GM23338 (cell line): ENCODE results near the gene RGS6. TPM values are rescaled to one million over a fixed set of nuclear protein-coding genes. Genes with fewer than 3 reads are reported as not detected.

Experiments used
- ATAC-seq: fragments of 200-7000 bp; cut with Tn5 transposase; 3 replicates; pipeline ENCODE4 v1.9.1; 2020
- DNase-seq: peaks from one replicate; pipeline ENCODE4 v3.0.0-alpha.2; 2015; ENCODE audit warnings: low spot score
- H2AFZ ChIP-seq: fragments of 200-600 bp; sonication (generic); 2 replicates; pipeline ENCODE4 v1.8.0; 2016; ENCODE audit warnings: antibody characterized with exemption, mild to moderate bottlenecking, moderate library complexity
- H3F3A ChIP-seq: fragments of 200-600 bp; sonication (generic); replicated peaks from 2 replicates; pipeline ENCODE4 v1.8.0; 2017; ENCODE audit warnings: antibody characterized with exemption, mixed run types, low read depth
- H3K27ac ChIP-seq: fragments of 200-600 bp; sonication (generic); 2 replicates; pipeline ENCODE4 v1.6.1; 2016; ENCODE audit warnings: low read depth
- H3K27me3 ChIP-seq: fragments of 200-600 bp; sonication (generic); 2 replicates; pipeline ENCODE4 v1.8.0; 2016; ENCODE audit warnings: mild to moderate bottlenecking, mixed run types, moderate library complexity; ENCODE audit not compliant: insufficient read depth
- H3K36me3 ChIP-seq: fragments of 200-600 bp; sonication (generic); 2 replicates; pipeline ENCODE4 v1.8.0; 2016; ENCODE audit warnings: mild to moderate bottlenecking; ENCODE audit not compliant: insufficient read depth
- H3K4me1 ChIP-seq: fragments of 200-600 bp; sonication (generic); 2 replicates; pipeline ENCODE4 v1.8.0; 2016; ENCODE audit warnings: mild to moderate bottlenecking, moderate library complexity; ENCODE audit not compliant: insufficient read depth
- H3K4me2 ChIP-seq: fragments of 200-600 bp; sonication (generic); 2 replicates; pipeline ENCODE4 v1.7.1; 2017; ENCODE audit warnings: mixed run types
- H3K4me3 ChIP-seq: fragments of 200-600 bp; sonication (generic); 2 replicates; pipeline ENCODE4 v1.6.1; 2016; ENCODE audit warnings: mixed run types
- H3K79me2 ChIP-seq: fragments of 200-600 bp; sonication (generic); replicated peaks from 2 replicates; pipeline ENCODE4 v1.8.0; 2017; ENCODE audit warnings: mild to moderate bottlenecking; ENCODE audit not compliant: insufficient read depth
- H3K9me2 ChIP-seq: fragments of 200-600 bp; sonication (generic); 2 replicates; pipeline ENCODE4 v1.8.0; 2017; ENCODE audit not compliant: insufficient read depth
- H4K20me1 ChIP-seq: fragments of 200-600 bp; sonication (generic); replicated peaks from 2 replicates; pipeline ENCODE4 v1.8.0; 2017; ENCODE audit warnings: mild to moderate bottlenecking; ENCODE audit not compliant: insufficient read depth
- H3K27ac Mint-ChIP-seq: 2 replicates; pipeline ENCODE4 v1.8.0; 2020; ENCODE audit warnings: inconsistent platforms, mild to moderate bottlenecking, moderate library complexity, mixed read lengths
- H3K27me3 Mint-ChIP-seq: 3 replicates; pipeline ENCODE4 v1.8.0; 2022; ENCODE audit warnings: low read depth, mild to moderate bottlenecking, moderate library complexity, mixed read lengths, inconsistent platforms; ENCODE audit not compliant: insufficient read depth, poor library complexity
- H3K36me3 Mint-ChIP-seq: 3 replicates; pipeline ENCODE4 v1.8.0; 2021; ENCODE audit warnings: low read depth, mild to moderate bottlenecking, inconsistent platforms, moderate library complexity, mixed read lengths
- H3K4me1 Mint-ChIP-seq: 3 replicates; pipeline ENCODE4 v1.8.0; 2020; ENCODE audit warnings: mild to moderate bottlenecking, inconsistent platforms, mixed read lengths
- H3K4me3 Mint-ChIP-seq: 3 replicates; pipeline ENCODE4 v1.8.0; 2021; ENCODE audit warnings: moderate library complexity, mild to moderate bottlenecking, inconsistent platforms, mixed read lengths
- H3K9me3 Mint-ChIP-seq: 3 replicates; pipeline ENCODE4 v1.8.0; 2020; ENCODE audit warnings: moderate library complexity, mild to moderate bottlenecking, inconsistent platforms, mixed read lengths
- CREB1 ChIP-seq: fragments of 250-450 bp; sonication (Bioruptor Pico); IDR thresholded peaks from 2 replicates; pipeline ENCODE4 v1.5.0; 2020; ENCODE audit warnings: low read depth, mild to moderate bottlenecking, moderate library complexity
- EZH2 ChIP-seq: fragments of 200-600 bp; sonication (generic); IDR thresholded peaks from one replicate; pipeline ENCODE4 v1.8.0; 2017; ENCODE audit warnings: antibody characterized with exemption, mild to moderate bottlenecking, low read depth; ENCODE audit not compliant: unreplicated experiment
- EZH2phosphoT487 ChIP-seq: fragments of 200-600 bp; sonication (generic); IDR thresholded peaks from one replicate; pipeline ENCODE4 v1.8.1; 2018; ENCODE audit warnings: antibody characterized with exemption; ENCODE audit not compliant: unreplicated experiment
- NANOG ChIP-seq: IDR thresholded peaks from 2 replicates; pipeline ENCODE4 v1.6.1; 2016; ENCODE audit warnings: antibody characterized with exemption, borderline replicate concordance
- ZNF114 ChIP-seq: fragments of 250-450 bp; sonication (Bioruptor Pico); IDR thresholded peaks from 2 replicates; pipeline ENCODE4 v1.5.0; 2020; ENCODE audit warnings: mild to moderate bottlenecking, moderate library complexity
- ZNF331 ChIP-seq: fragments of 250-450 bp; sonication (Bioruptor Pico); IDR thresholded peaks from 2 replicates; pipeline ENCODE4 v1.5.0; 2020; ENCODE audit warnings: low read depth, mild to moderate bottlenecking, moderate library complexity
- polyA plus RNA-seq: library from polyadenylated mRNA; unstranded; fragments of >200 nt; fragmentation: Nextera tagmentation; extraction: Ambion mirVana; gene quantifications from 2 replicates; pipeline ENCODE4 v1.2.1, GENCODE V29; 2016
- total RNA-seq: library from RNA; depleted of rRNA; stranded (reverse); fragments of >200 nt; shearing (Covaris generic); gene quantifications from 2 replicates; pipeline ENCODE4 v1.2.3, GENCODE V29; 2014
- TF ChIP-seq, protein P1 (sequence below): IDR thresholded peaks from one replicate; pipeline ENCODE4 v1.6.1; 2018; ENCODE audit warnings: antibody characterized with exemption; ENCODE audit not compliant: unreplicated experiment
- TF ChIP-seq, protein P2 (sequence below): IDR thresholded peaks from 2 replicates; pipeline ENCODE4 v1.6.1; 2016; ENCODE audit warnings: antibody characterized with exemption
- TF ChIP-seq, protein P3 (sequence below): fragments of 250-450 bp; sonication (Bioruptor Pico); IDR thresholded peaks from 2 replicates; pipeline ENCODE4 v1.5.0; 2020; ENCODE audit warnings: mild to moderate bottlenecking, moderate library complexity

Gene RGS6
- total and polyA plus RNA-seq, 2 experiments from 2014 or later = 0.66 to 0.83 TPM

DNA sequence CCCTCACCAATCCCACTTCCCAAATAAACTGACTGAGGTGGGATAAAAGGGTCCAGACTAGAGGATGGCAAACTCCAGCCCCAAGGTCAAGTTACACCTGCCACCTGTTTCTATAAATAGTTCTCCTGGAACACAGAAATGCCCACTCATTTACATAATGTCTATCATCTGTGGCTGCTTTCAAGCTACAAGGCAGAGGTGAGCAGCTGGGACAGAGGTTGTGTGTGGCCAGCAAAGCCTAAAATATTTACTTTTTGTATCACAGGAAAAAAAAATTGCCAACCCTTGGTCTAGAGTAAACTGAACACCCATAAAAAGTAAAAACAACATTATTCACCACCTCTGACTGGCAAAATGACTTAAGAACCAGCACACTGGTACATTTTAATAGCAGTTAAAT, 269.4 kb downstream of the RGS6 start:
- Mint-ChIP-seq H3K4me3 (no peak overlapping the region), H3K4me1 (0 out of 3 replicates have a peak, but pooled peaks cover 2% of the 10 kb centered on the region), H3K27ac (no peak overlapping the region), H3K9me3 (peaks cover 3% of the 10 kb centered on the region; the same call in 2 of the 3 replicates), H3K36me3 (peaks cover 6% of the 10 kb centered on the region; the same call in 2 of the 3 replicates), H3K27me3 (peaks cover 6% of the 10 kb centered on the region)
- H3F3A ChIP-seq = no peaks in the 10 kb centered on the region
- H3K4me1 ChIP-seq = no peaks in the 10 kb centered on the region
- H4K20me1 ChIP-seq = no peaks in the 10 kb centered on the region
- H3K27me3 ChIP-seq = no peaks in the 10 kb centered on the region
- H3K4me3 ChIP-seq = no peak overlapping the region
- no peaks in the 10 kb centered on the region for H3K9me2 ChIP-seq
- H3K27ac ChIP-seq = no peak overlapping the region
- DNase-seq (no peak), ATAC-seq (no peak)
- TF ChIP-seq ZNF331 (CRISPR knock-in tag) (no peak), CREB1 (CRISPR knock-in tag) (no peak), NANOG (no peak), EZH2 (no peak), ZNF114 (CRISPR knock-in tag) (no peak), EZH2phosphoT487 (no peak)
- TF ChIP-seq, protein P1, sequence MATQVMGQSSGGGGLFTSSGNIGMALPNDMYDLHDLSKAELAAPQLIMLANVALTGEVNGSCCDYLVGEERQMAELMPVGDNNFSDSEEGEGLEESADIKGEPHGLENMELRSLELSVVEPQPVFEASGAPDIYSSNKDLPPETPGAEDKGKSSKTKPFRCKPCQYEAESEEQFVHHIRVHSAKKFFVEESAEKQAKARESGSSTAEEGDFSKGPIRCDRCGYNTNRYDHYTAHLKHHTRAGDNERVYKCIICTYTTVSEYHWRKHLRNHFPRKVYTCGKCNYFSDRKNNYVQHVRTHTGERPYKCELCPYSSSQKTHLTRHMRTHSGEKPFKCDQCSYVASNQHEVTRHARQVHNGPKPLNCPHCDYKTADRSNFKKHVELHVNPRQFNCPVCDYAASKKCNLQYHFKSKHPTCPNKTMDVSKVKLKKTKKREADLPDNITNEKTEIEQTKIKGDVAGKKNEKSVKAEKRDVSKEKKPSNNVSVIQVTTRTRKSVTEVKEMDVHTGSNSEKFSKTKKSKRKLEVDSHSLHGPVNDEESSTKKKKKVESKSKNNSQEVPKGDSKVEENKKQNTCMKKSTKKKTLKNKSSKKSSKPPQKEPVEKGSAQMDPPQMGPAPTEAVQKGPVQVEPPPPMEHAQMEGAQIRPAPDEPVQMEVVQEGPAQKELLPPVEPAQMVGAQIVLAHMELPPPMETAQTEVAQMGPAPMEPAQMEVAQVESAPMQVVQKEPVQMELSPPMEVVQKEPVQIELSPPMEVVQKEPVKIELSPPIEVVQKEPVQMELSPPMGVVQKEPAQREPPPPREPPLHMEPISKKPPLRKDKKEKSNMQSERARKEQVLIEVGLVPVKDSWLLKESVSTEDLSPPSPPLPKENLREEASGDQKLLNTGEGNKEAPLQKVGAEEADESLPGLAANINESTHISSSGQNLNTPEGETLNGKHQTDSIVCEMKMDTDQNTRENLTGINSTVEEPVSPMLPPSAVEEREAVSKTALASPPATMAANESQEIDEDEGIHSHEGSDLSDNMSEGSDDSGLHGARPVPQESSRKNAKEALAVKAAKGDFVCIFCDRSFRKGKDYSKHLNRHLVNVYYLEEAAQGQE = no peak
- TF ChIP-seq, protein P2, sequence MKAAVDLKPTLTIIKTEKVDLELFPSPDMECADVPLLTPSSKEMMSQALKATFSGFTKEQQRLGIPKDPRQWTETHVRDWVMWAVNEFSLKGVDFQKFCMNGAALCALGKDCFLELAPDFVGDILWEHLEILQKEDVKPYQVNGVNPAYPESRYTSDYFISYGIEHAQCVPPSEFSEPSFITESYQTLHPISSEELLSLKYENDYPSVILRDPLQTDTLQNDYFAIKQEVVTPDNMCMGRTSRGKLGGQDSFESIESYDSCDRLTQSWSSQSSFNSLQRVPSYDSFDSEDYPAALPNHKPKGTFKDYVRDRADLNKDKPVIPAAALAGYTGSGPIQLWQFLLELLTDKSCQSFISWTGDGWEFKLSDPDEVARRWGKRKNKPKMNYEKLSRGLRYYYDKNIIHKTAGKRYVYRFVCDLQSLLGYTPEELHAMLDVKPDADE = no peak
- TF ChIP-seq, protein P3, sequence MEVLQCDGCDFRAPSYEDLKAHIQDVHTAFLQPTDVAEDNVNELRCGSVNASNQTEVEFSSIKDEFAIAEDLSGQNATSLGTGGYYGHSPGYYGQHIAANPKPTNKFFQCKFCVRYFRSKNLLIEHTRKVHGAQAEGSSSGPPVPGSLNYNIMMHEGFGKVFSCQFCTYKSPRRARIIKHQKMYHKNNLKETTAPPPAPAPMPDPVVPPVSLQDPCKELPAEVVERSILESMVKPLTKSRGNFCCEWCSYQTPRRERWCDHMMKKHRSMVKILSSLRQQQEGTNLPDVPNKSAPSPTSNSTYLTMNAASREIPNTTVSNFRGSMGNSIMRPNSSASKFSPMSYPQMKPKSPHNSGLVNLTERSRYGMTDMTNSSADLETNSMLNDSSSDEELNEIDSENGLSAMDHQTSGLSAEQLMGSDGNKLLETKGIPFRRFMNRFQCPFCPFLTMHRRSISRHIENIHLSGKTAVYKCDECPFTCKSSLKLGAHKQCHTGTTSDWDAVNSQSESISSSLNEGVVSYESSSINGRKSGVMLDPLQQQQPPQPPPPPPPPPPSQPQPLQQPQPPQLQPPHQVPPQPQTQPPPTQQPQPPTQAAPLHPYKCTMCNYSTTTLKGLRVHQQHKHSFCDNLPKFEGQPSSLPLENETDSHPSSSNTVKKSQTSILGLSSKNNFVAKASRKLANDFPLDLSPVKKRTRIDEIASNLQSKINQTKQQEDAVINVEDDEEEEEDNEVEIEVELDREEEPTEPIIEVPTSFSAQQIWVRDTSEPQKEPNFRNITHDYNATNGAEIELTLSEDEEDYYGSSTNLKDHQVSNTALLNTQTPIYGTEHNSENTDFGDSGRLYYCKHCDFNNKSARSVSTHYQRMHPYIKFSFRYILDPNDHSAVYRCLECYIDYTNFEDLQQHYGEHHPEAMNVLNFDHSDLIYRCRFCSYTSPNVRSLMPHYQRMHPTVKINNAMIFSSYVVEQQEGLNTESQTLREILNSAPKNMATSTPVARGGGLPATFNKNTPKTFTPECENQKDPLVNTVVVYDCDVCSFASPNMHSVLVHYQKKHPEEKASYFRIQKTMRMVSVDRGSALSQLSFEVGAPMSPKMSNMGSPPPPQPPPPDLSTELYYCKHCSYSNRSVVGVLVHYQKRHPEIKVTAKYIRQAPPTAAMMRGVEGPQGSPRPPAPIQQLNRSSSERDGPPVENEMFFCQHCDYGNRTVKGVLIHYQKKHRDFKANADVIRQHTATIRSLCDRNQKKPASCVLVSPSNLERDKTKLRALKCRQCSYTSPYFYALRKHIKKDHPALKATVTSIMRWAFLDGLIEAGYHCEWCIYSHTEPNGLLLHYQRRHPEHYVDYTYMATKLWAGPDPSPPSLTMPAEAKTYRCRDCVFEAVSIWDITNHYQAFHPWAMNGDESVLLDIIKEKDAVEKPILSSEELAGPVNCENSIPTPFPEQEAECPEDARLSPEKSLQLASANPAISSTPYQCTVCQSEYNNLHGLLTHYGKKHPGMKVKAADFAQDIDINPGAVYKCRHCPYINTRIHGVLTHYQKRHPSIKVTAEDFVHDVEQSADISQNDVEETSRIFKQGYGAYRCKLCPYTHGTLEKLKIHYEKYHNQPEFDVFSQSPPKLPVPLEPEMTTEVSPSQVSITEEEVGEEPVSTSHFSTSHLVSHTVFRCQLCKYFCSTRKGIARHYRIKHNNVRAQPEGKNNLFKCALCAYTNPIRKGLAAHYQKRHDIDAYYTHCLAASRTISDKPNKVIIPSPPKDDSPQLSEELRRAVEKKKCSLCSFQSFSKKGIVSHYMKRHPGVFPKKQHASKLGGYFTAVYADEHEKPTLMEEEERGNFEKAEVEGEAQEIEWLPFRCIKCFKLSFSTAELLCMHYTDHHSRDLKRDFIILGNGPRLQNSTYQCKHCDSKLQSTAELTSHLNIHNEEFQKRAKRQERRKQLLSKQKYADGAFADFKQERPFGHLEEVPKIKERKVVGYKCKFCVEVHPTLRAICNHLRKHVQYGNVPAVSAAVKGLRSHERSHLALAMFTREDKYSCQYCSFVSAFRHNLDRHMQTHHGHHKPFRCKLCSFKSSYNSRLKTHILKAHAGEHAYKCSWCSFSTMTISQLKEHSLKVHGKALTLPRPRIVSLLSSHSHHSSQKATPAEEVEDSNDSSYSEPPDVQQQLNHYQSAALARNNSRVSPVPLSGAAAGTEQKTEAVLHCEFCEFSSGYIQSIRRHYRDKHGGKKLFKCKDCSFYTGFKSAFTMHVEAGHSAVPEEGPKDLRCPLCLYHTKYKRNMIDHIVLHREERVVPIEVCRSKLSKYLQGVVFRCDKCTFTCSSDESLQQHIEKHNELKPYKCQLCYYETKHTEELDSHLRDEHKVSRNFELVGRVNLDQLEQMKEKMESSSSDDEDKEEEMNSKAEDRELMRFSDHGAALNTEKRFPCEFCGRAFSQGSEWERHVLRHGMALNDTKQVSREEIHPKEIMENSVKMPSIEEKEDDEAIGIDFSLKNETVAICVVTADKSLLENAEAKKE (CRISPR knock-in tag) = no peak
- H3K79me2 ChIP-seq = no peaks in the 10 kb centered on the region
- no peak overlapping the region for H2AFZ ChIP-seq
- H3K36me3 ChIP-seq = no peaks in the 10 kb centered on the region
- H3K4me2 ChIP-seq = no peak overlapping the region
